ENCODE data around the gene ZNF784. TPM values are rescaled to one million over a fixed set of nuclear protein-coding genes. Genes with fewer than 3 reads are reported as not detected.
A peak's percentile ranks its signal among the peaks of the same experiment; 100 is the strongest.

The ZNF784 gene
- total RNA-seq, 1 experiment from 2014 or later = 10.2 TPM

DNA sequence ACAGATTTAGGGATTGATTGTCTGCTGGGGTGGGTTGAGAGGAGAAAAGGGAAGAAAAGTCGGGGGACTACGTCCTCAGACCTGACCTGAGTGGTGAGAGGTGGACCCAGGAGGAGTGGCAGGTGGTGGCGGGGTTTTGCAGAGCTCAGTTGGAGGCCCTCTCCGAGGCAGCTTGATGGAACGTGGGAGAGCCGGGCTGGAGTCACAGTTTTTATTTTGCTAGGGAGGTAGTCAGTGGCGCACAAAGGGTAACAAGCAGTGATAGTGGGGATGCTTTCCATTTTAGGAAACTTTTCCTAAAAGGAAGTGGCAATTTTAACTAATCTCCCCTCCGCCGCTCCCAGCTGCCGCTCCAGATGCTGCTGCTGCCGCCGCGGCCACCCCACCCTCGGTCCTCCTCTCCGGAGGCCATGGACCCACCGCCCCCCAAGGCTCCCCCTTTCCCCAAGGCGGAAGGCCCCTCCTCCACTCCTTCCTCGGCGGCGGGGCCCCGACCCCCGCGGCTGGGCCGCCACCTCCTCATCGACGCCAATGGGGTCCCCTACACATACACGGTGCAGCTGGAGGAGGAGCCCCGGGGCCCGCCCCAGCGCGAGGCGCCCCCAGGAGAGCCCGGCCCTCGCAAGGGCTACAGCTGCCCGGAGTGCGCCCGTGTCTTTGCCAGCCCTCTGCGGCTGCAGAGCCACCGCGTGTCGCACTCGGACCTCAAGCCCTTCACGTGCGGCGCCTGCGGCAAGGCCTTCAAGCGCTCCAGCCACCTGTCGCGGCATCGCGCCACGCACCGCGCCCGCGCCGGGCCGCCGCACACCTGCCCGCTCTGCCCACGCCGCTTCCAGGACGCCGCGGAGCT is 18.0 kb upstream of the ZNF784 start:
- Histone ChIP-seq H3K4me1 (peaks cover 9% of the 10 kb centered on the region; the same call in 1 of the 2 replicates), H3K27me3 (replicated peaks; ENCODE audit: control insufficient read depth, insufficient read depth, low read length) (no peaks in the 10 kb centered on the region), H3K9me3 (no peaks in the 10 kb centered on the region), H3K36me3 (ENCODE audit: control insufficient read depth, insufficient read depth, low read length) (0 out of 2 replicates have a peak, but pooled peaks cover 2% of the 10 kb centered on the region), H3K4me3 (ENCODE audit: low read depth, low read length) (peak overlapping the region; percentile 84)
- ChIA-PET CTCF (interaction anchor here (0.6 to 1.9 kb wide), 5 partner anchors 8 to 542 kb away, joined by 3 to 11 read pairs (median 4); partner anchors contain the start of gene U2AF2), POLR2A (interaction anchor here (0.5 to 1.9 kb wide), 4 partner anchors 8 to 486 kb away, joined by 5 to 14 read pairs (median 6); partner anchors contain the start of gene U2AF2)
- peak overlapping the region; percentile 95 for H3K27ac Mint-ChIP-seq (ENCODE audit: unreplicated experiment)
- DNase-seq = peak; percentile 47 to 53
- H3K27me3 Mint-ChIP-seq (ENCODE audit: insufficient read depth, unreplicated experiment) = no peaks in the 10 kb centered on the region
- peaks cover 37% of the 10 kb centered on the region for H3K4me1 Mint-ChIP-seq (ENCODE audit: low read depth, unreplicated experiment)
- H3K4me3 Mint-ChIP-seq (ENCODE audit: unreplicated experiment) = peak overlapping the region; percentile 86
- intact Hi-C loops (cut with micrococcal nuclease; ENCODE audit: unreplicated experiment) = no loop called here
- H3K9me3 Mint-ChIP-seq (ENCODE audit: unreplicated experiment) = no peaks in the 10 kb centered on the region
- BruUV-seq (replicated peaks) = no TSS peak
- H3K36me3 Mint-ChIP-seq (ENCODE audit: insufficient read depth, unreplicated experiment) = peaks cover 93% of the 10 kb centered on the region
- TF ChIP-seq, protein P1, sequence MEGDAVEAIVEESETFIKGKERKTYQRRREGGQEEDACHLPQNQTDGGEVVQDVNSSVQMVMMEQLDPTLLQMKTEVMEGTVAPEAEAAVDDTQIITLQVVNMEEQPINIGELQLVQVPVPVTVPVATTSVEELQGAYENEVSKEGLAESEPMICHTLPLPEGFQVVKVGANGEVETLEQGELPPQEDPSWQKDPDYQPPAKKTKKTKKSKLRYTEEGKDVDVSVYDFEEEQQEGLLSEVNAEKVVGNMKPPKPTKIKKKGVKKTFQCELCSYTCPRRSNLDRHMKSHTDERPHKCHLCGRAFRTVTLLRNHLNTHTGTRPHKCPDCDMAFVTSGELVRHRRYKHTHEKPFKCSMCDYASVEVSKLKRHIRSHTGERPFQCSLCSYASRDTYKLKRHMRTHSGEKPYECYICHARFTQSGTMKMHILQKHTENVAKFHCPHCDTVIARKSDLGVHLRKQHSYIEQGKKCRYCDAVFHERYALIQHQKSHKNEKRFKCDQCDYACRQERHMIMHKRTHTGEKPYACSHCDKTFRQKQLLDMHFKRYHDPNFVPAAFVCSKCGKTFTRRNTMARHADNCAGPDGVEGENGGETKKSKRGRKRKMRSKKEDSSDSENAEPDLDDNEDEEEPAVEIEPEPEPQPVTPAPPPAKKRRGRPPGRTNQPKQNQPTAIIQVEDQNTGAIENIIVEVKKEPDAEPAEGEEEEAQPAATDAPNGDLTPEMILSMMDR (IDR thresholded peaks at IDR 0.05; ENCODE audit: insufficient read depth in 1 of 2, low read depth in 1 of 2, low read length in 1 of 2, severe bottlenecking in 1 of 2, unreplicated experiment in 1 of 2) = no peak

DNA sequence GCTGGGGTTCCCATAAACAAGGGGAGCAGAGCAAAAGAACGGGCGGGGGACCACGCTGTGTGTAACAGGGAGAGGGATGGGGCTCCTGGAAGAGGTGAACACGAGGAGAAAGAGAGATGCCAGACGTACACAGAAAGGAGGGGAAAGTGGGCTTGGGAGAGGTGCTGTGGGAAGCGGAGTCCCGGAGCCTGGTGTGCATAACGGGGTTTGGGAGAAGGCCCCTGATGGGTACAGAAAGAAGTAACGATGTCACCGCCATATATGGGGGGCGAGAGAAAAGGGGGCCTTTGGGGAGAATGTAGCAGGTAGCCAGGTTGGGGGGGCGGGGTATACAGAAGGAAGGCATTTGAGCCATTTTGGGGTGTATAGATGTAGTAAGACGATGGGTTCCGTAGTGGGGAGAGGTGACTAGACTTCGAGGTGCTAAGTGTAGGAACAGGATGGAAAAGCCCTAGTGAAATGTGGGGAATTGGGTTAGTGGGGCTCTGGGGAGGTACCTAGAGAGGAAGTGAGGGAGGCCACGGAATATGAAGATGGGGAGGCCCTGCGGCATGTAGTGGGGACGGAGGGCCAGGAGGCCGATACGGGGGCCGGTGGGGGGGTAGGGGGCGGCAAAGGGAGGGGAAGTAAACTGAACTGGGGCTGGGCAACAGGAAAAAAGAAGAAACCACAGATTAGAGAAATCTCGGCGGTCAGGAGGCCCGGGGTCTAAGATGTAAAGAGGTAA is 17.2 kb upstream of the ZNF784 start:
- ChIA-PET CTCF (interaction anchor here (0.6 to 1.9 kb wide), 4 partner anchors 12 to 476 kb away, joined by 3 to 11 read pairs (median 5); partner anchors contain the start of gene U2AF2), POLR2A (interaction anchor here (0.6 to 1.9 kb wide), 3 partner anchors 13 to 661 kb away, joined by 3 to 14 read pairs (median 8); partner anchors contain the start of gene U2AF2)
- Histone ChIP-seq H3K9me3 (no peaks in the 10 kb centered on the region), H3K36me3 (ENCODE audit: control insufficient read depth, insufficient read depth, low read length) (0 out of 2 replicates have a peak, but pooled peaks cover 2% of the 10 kb centered on the region), H3K4me1 (peaks cover 9% of the 10 kb centered on the region; the same call in 1 of the 2 replicates), H3K4me3 (ENCODE audit: low read depth, low read length) (peak overlapping the region; percentile 84), H3K27me3 (replicated peaks; ENCODE audit: control insufficient read depth, insufficient read depth, low read length) (no peaks in the 10 kb centered on the region)
- peak overlapping the region; percentile 95 for H3K27ac Mint-ChIP-seq (ENCODE audit: unreplicated experiment)
- intact Hi-C loops (cut with micrococcal nuclease; ENCODE audit: unreplicated experiment) = loop anchor here (2.0 kb wide), 1 partner anchor 13 kb away; the partner anchor contains the start of gene U2AF2
- peaks cover 93% of the 10 kb centered on the region for H3K36me3 Mint-ChIP-seq (ENCODE audit: insufficient read depth, unreplicated experiment)
- no peaks in the 10 kb centered on the region for H3K27me3 Mint-ChIP-seq (ENCODE audit: insufficient read depth, unreplicated experiment)
- H3K4me3 Mint-ChIP-seq (ENCODE audit: unreplicated experiment) = peak overlapping the region; percentile 86
- no peaks in the 10 kb centered on the region for H3K9me3 Mint-ChIP-seq (ENCODE audit: unreplicated experiment)
- no TSS peak for BruUV-seq (replicated peaks)
- TF ChIP-seq, protein P1 (IDR thresholded peaks at IDR 0.05; ENCODE audit: insufficient read depth in 1 of 2, low read depth in 1 of 2, low read length in 1 of 2, severe bottlenecking in 1 of 2, unreplicated experiment in 1 of 2) = no peak
- peaks cover 39% of the 10 kb centered on the region for H3K4me1 Mint-ChIP-seq (ENCODE audit: low read depth, unreplicated experiment)
- peak in 1 of 2 experiments; percentile 51 for DNase-seq

Measured in Caco-2 (cell line).